Fibroblast of pulmonary artery (primary cell): ENCODE measurements around the gene RPRD1A.

ENCODE experiments used
- DNase-seq: peaks from one replicate; pipeline ENCODE4 v3.0.0-alpha.2; 2010; ENCODE audit warnings: low read depth
- H3K4me3 ChIP-seq: replicated peaks from 2 replicates; pipeline ENCODE4 v1.5.1; 2011; ENCODE audit warnings: low read depth, mild to moderate bottlenecking, control low read depth, low read length, moderate library complexity
- CTCF ChIP-seq: IDR thresholded peaks from 2 replicates; pipeline ENCODE4 v1.5.1; 2011; ENCODE audit warnings: mild to moderate bottlenecking, control low read depth, low read length, inconsistent platforms; ENCODE audit errors: missing control alignments

The RPRD1A gene

DNA sequence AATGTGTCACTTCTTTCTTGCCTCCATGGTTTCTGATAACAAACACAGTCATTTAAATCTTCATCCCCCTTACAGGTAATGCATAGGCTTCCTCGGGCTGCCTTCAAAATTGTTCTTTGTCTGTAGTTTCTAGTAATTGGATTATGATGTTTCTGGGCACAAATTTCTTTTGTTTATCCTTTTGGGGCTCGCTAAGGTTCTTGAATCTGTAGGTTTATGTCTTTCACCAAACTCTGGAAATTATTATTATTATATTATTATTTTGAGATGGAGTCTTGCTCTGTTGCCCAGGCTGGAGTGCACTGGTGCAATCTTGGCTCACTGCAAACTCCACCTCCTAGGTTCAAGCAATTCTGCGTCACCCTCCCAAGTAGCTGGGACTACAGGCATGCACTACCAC is 111.1 kb downstream of the RPRD1A start:
- no peak overlapping the region for H3K4me3 ChIP-seq
- no peak for TF ChIP-seq CTCF
- no peak for DNase-seq

GRCh38 chr18:35953688-35954087 is 113.7 kb downstream of the RPRD1A start:
- no peak for DNase-seq
- no peak overlapping the region for H3K4me3 ChIP-seq
- no peak for TF ChIP-seq CTCF

GRCh38 chr18:35950628-35950982 is 116.8 kb downstream of the RPRD1A start:
- peak overlapping the region; percentile 62 for H3K4me3 ChIP-seq
- TF ChIP-seq CTCF = no peak

GRCh38 chr18:35949903-35950627 is 117.3 kb downstream of the RPRD1A start:
- peak overlapping the region; percentile 62 for H3K4me3 ChIP-seq
- peak; percentile 90 for TF ChIP-seq CTCF
- DNase-seq = peak; percentile 74

More at GRCh38 chr18:35950628-35950982, 116.8 kb downstream of the RPRD1A start:
- no peak for DNase-seq

DNA sequence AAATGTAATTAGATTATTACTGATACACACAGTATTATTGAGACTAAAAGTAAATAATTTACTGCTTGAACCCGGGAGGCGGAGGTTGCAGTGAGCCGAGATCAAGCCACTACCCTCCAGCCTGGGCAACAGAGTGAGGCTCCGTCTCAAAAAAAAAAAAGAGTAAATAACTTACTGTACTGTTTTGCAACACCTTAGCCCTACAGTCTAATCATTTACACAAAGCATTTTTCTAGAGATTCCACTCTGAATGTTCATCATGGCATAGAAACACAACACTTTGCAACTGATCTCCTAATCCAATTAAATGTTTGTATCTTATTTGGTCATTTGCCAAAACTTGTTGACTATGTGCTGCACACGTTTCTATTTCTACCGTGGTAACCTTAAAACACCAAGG is 118.3 kb downstream of the RPRD1A start:
- TF ChIP-seq CTCF = no peak
- DNase-seq = no peak

GRCh38 chr18:35948080-35948479 is 119.3 kb downstream of the RPRD1A start:
- no peak for TF ChIP-seq CTCF

More for the DNA sequence above, 118.3 kb downstream of the RPRD1A start:
- no peak overlapping the region for H3K4me3 ChIP-seq

GRCh38 chr18:35942661-35943060 is 124.7 kb downstream of the RPRD1A start:
- no peak for TF ChIP-seq CTCF
- H3K4me3 ChIP-seq = no peak overlapping the region
- DNase-seq = no peak

More at GRCh38 chr18:35948080-35948479, 119.3 kb downstream of the RPRD1A start:
- no peak overlapping the region for H3K4me3 ChIP-seq
- no peak for DNase-seq
